DOHH2 (cell line): Measurements from ENCODE around the gene POU2F1.
A peak's percentile ranks its signal among the peaks of the same experiment; 100 is the strongest.

ENCODE experiments used
- H3F3A ChIP-seq: fragments of 200-600 bp; sonication (generic), shearing (Covaris generic); 2 replicates; pipeline ENCODE4 v1.6.0; 2016; ENCODE audit warnings: antibody characterized with exemption, mild to moderate bottlenecking; ENCODE audit not compliant: control insufficient read depth, insufficient read depth
- H3K27ac ChIP-seq: fragments of 200-600 bp; sonication (generic); 2 replicates; pipeline ENCODE4 v1.5.1; 2014; ENCODE audit warnings: low read depth, mild to moderate bottlenecking, low read length, moderate library complexity
- H3K27me3 ChIP-seq: fragments of 200-600 bp; sonication (generic); 2 replicates; pipeline ENCODE4 v1.6.1; 2014; ENCODE audit warnings: mild to moderate bottlenecking, low read length, mixed read lengths; ENCODE audit not compliant: control insufficient read depth
- H3K36me3 ChIP-seq: fragments of 200-600 bp; sonication (generic); 2 replicates; pipeline ENCODE4 v1.6.1; 2014; ENCODE audit warnings: mild to moderate bottlenecking, low read length, moderate library complexity, mixed read lengths; ENCODE audit not compliant: control insufficient read depth
- H3K4me1 ChIP-seq: fragments of 200-600 bp; sonication (generic); 2 replicates; pipeline ENCODE4 v1.6.1; 2014; ENCODE audit warnings: mild to moderate bottlenecking, low read length, mixed read lengths; ENCODE audit not compliant: control insufficient read depth
- H3K4me2 ChIP-seq: fragments of 200-600 bp; sonication (generic); 2 replicates; pipeline ENCODE4 v1.6.0; 2014; ENCODE audit warnings: mild to moderate bottlenecking, low read length, moderate library complexity
- H3K4me3 ChIP-seq: fragments of 200-600 bp; sonication (generic); 2 replicates; pipeline ENCODE4 v1.5.1; 2014; ENCODE audit warnings: mild to moderate bottlenecking, low read length, mixed read lengths
- H3K79me2 ChIP-seq: fragments of 200-600 bp; sonication (generic); 2 replicates; pipeline ENCODE4 v1.6.1; 2014; ENCODE audit warnings: mild to moderate bottlenecking, low read length, mixed read lengths; ENCODE audit not compliant: control insufficient read depth
- H3K9me2 ChIP-seq: fragments of 200-600 bp; sonication (generic); replicated peaks from 2 replicates; pipeline ENCODE4 v1.6.1; 2014; ENCODE audit warnings: mild to moderate bottlenecking, low read length, mixed read lengths; ENCODE audit not compliant: control insufficient read depth
- H3K9me3 ChIP-seq: fragments of 200-600 bp; sonication (generic); 2 replicates; pipeline ENCODE4 v1.6.1; 2014; ENCODE audit warnings: antibody characterized with exemption, low read length, mixed read lengths; ENCODE audit not compliant: control insufficient read depth, insufficient read depth
- H4K20me1 ChIP-seq: fragments of 200-600 bp; sonication (generic); 2 replicates; pipeline ENCODE4 v1.6.0; 2014; ENCODE audit warnings: low read depth, mild to moderate bottlenecking, antibody characterized with exemption, low read length, moderate library complexity; ENCODE audit not compliant: control insufficient read depth, insufficient read depth
- EZH2phosphoT487 ChIP-seq: fragments of 200-600 bp; sonication (generic); IDR thresholded peaks from 2 replicates; pipeline ENCODE4 v1.6.1; 2017; ENCODE audit warnings: borderline replicate concordance, mild to moderate bottlenecking, antibody characterized with exemption, low read length, moderate library complexity, mixed read lengths
- TF ChIP-seq, protein P1 (sequence below): fragments of 200-600 bp; sonication (generic); IDR thresholded peaks from one replicate; pipeline ENCODE4 v1.5.1; 2014; ENCODE audit warnings: antibody characterized with exemption, mild to moderate bottlenecking, low read depth, low read length; ENCODE audit not compliant: poor library complexity, severe bottlenecking

POU2F1 gene

DNA sequence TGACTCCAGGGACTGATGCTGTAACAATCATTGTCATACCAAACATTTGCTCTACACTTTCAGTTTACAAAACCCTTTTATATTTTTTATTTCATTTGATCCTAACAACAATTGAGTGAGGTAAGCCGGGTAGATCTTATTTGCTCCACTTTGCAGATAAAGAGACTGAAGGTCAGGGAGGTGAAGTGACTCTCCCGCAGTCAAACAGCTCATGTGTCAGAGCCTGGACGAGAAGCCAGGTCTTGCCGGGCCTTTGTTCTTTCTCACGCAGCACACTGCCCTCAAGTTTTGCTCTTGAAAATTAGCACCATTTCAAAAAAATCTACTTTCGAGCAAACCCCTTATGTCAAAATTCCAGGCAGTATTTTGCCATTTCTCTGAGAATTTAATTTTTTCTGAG is 232.4 kb downstream of the POU2F1 start:
- Histone ChIP-seq H3K4me3 (no peak overlapping the region), H3K36me3 (no peaks in the 10 kb centered on the region), H3K9me2 (no peaks in the 10 kb centered on the region), H3K4me1 (peaks cover 26% of the 10 kb centered on the region), H3F3A (0 out of 2 replicates have a peak, but pooled peaks cover 4% of the 10 kb centered on the region), H3K4me2 (no peak overlapping the region), H4K20me1 (no peaks in the 10 kb centered on the region), H3K79me2 (no peaks in the 10 kb centered on the region), H3K27ac (no peak overlapping the region), H3K9me3 (no peaks in the 10 kb centered on the region), H3K27me3 (peaks cover 28% of the 10 kb centered on the region)
- TF ChIP-seq, protein P1, sequence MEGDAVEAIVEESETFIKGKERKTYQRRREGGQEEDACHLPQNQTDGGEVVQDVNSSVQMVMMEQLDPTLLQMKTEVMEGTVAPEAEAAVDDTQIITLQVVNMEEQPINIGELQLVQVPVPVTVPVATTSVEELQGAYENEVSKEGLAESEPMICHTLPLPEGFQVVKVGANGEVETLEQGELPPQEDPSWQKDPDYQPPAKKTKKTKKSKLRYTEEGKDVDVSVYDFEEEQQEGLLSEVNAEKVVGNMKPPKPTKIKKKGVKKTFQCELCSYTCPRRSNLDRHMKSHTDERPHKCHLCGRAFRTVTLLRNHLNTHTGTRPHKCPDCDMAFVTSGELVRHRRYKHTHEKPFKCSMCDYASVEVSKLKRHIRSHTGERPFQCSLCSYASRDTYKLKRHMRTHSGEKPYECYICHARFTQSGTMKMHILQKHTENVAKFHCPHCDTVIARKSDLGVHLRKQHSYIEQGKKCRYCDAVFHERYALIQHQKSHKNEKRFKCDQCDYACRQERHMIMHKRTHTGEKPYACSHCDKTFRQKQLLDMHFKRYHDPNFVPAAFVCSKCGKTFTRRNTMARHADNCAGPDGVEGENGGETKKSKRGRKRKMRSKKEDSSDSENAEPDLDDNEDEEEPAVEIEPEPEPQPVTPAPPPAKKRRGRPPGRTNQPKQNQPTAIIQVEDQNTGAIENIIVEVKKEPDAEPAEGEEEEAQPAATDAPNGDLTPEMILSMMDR, result no peak
- TF ChIP-seq EZH2phosphoT487, result no peak

DNA sequence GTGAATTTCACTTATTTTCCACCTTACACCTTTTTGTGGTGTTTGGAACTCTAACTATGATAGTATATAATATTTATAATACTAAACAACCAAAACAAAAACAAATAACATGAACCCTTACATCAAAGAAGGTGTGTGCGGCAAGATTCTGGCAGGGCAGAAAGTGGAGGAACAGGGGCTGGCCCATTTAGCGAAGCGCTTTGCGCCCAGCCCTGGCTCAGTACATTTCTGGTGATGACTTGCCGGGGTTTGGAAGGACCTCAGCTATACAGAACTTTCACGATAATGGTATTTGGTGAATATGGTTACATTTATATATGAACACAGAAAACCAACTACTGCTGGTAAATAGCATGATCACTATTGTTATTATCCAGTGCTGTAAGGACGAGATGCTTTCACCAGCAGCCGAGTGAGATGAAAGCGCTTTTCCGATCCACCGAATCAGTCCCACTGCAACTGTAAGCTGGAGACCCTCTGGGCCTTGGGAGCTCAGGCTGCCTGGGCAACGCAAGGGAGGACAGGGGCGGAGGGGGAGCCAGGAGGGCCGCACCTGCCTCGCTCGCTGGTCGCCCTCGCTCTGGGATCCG is 233.7 kb downstream of the POU2F1 start:
- Histone ChIP-seq H3K9me2 (no peaks in the 10 kb centered on the region), H4K20me1 (no peaks in the 10 kb centered on the region), H3K27me3 (peaks cover 29% of the 10 kb centered on the region), H3K4me3 (peak overlapping the region; percentile 93), H3K9me3 (no peaks in the 10 kb centered on the region), H3K27ac (no peak overlapping the region), H3K4me1 (peaks cover 24% of the 10 kb centered on the region), H3F3A (0 out of 2 replicates have a peak, but pooled peaks cover 4% of the 10 kb centered on the region), H3K79me2 (no peaks in the 10 kb centered on the region), H3K4me2 (peak overlapping the region; percentile 100), H3K36me3 (no peaks in the 10 kb centered on the region)
- TF ChIP-seq EZH2phosphoT487, result no peak
- TF ChIP-seq, protein P1, result no peak

DNA sequence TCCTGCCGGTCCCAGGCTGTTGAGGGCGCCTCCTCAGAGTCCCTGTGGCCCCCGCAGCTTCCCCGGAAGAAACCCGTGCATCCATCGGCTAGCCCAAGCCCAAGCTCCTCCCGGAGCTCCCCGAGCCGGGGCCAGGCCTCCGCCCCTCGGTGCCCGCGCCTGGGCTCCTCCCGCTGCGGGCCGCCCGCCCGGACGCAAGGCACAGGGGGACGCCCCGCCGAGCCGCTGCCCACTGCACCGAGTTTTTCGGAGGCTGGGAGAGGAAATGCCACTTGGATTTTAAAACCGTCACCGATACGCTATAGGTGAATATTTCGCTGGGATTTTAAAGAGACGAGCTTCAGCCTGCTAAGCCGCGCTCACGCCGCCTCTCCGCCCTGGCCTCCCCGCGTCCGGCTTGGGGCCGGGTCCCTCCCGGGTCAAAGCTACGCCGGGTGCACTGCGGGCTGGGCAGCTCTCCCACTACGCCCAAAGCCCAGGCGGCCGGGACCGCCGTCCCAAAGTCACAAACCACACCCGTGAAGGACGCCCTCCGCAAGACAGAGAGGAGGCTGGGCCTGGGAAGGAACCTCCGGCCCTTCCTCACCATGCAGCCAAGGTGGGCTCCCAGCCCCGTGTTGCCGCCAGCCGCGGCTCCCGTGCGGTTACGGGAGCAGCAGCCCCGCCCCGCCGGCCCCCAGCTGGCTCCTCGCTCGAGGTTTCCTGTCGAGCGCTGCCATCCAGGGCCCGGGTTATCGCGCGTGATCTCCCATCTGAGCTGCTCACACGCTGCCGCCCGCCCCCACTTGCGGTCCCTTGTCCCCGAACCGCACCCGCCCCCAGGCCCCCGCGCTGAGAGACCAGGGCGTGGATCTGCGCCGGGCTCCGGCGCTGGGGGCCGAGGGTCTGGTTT is 234.5 kb downstream of the POU2F1 start:
- peaks cover 24% of the 10 kb centered on the region for H3K4me1 ChIP-seq
- H3F3A ChIP-seq, result 0 out of 2 replicates have a peak, but pooled peaks cover 4% of the 10 kb centered on the region
- H3K9me2 ChIP-seq, result no peaks in the 10 kb centered on the region
- peak overlapping the region; percentile 100 for H3K4me2 ChIP-seq
- no peak overlapping the region for H3K27ac ChIP-seq
- H4K20me1 ChIP-seq, result no peaks in the 10 kb centered on the region
- H3K79me2 ChIP-seq, result no peaks in the 10 kb centered on the region
- H3K4me3 ChIP-seq, result peak overlapping the region; percentile 93
- TF ChIP-seq EZH2phosphoT487, result no peak
- TF ChIP-seq, protein P1, result peak; percentile 4
- H3K36me3 ChIP-seq, result no peaks in the 10 kb centered on the region
- peaks cover 29% of the 10 kb centered on the region for H3K27me3 ChIP-seq
- H3K9me3 ChIP-seq, result no peaks in the 10 kb centered on the region
